GM23248 (cell line): ENCODE measurements around the gene MAFG.

Experiments
- EZH2 ChIP-seq: fragments of 200-600 bp; sonication (generic); IDR thresholded peaks from 2 replicates; pipeline ENCODE4 v1.6.1; 2018; ENCODE audit warnings: antibody characterized with exemption, mild to moderate bottlenecking; ENCODE audit not compliant: insufficient read depth, poor library complexity, severe bottlenecking
- EZH2phosphoT487 ChIP-seq: fragments of 200-600 bp; sonication (generic); IDR thresholded peaks from 2 replicates; pipeline ENCODE4 v1.6.1; 2018; ENCODE audit warnings: antibody characterized with exemption, moderate library complexity, mild to moderate bottlenecking, low read depth; ENCODE audit not compliant: insufficient read depth

GRCh38 chr17:81939218-81939617, 11.7 kb upstream of the MAFG start:
- TF ChIP-seq EZH2 (no peak), EZH2phosphoT487 (no peak)
